ENCODE results near the gene XPC. TPM values are rescaled to one million over a fixed set of nuclear protein-coding genes. Genes with fewer than 3 reads are reported as not detected.

XPC gene
- total and polyA plus RNA-seq, 7 donors, result 8.1 to 37.5 (median 30.3) TPM

GRCh38 chr3:14154276-14154675 is 24.1 kb downstream of the XPC start:
- TF ChIP-seq EP300 (IDR thresholded peaks at IDR 0.05) (no peak), CTCF (IDR thresholded peaks at IDR 0.05) (no peak), POLR2AphosphoS5 (IDR thresholded peaks at IDR 0.05) (no peak), POLR2A (IDR thresholded peaks at IDR 0.05) (no peak)
- no peak overlapping the region for H3K27ac ChIP-seq
- H3K27me3 ChIP-seq, result no peaks in the 10 kb centered on the region
- no peak overlapping the region for H3K4me3 ChIP-seq
- peaks cover 11 to 96% (median 41%) of the 10 kb centered on the region in 4 donors for H3K36me3 ChIP-seq
- 95 to 97% methylated on average over 5 of the region's 5 CpGs for WGBS, 2 donors
- no peak for DNase-seq
- no peaks in the 10 kb centered on the region for H3K9me3 ChIP-seq
- intact Hi-C loops (cut with DNase I), result no loop called here
- no peaks in the 10 kb centered on the region for H3K4me1 ChIP-seq

- H3K36me3 ChIP-seq, result peaks cover 8 to 96% (median 34%) of the 10 kb centered on the region in 4 donors
- TF ChIP-seq EP300 (IDR thresholded peaks at IDR 0.05), result no peak
- no peak for TF ChIP-seq POLR2AphosphoS5 (IDR thresholded peaks at IDR 0.05)
- no peaks in the 10 kb centered on the region for H3K4me1 ChIP-seq
- no peaks in the 10 kb centered on the region for H3K27me3 ChIP-seq
- DNase-seq, result no peak
- H3K27ac ChIP-seq, result no peak overlapping the region
- no peak overlapping the region for H3K4me3 ChIP-seq
- intact Hi-C loops (cut with DNase I), result no loop called here
- H3K9me3 ChIP-seq, result no peaks in the 10 kb centered on the region
- WGBS, 2 donors, result 96% methylated on average over 6 of the region's 6 CpGs
Observed at GRCh38 chr3:14153663-14154062, 24.7 kb downstream of the XPC start.

- no peaks in the 10 kb centered on the region for H3K9me3 ChIP-seq
- no peak overlapping the region for H3K27ac ChIP-seq
- DNase-seq, result no peak
- intact Hi-C loops (cut with DNase I), result no loop called here
- WGBS, 2 donors, result 82 to 89% methylated on average over 4 of the region's 4 CpGs
- H3K4me3 ChIP-seq, result no peak overlapping the region
- no peaks in the 10 kb centered on the region for H3K27me3 ChIP-seq
- peaks cover 4 to 96% (median 29%) of the 10 kb centered on the region in 4 donors for H3K36me3 ChIP-seq
- no peaks in the 10 kb centered on the region for H3K4me1 ChIP-seq
- TF ChIP-seq EP300 (IDR thresholded peaks at IDR 0.05) (no peak), CTCF (IDR thresholded peaks at IDR 0.05) (no peak), POLR2A (IDR thresholded peaks at IDR 0.05) (no peak), POLR2AphosphoS5 (IDR thresholded peaks at IDR 0.05) (no peak)
Observed at GRCh38 chr3:14152963-14153355, 25.4 kb downstream of the XPC start.

GRCh38 chr3:14152233-14152962 is 26.0 kb downstream of the XPC start:
- no peaks in the 10 kb centered on the region for H3K27me3 ChIP-seq
- H3K36me3 ChIP-seq, result peaks cover 0 to 96% (median 28%) of the 10 kb centered on the region in 4 donors
- 85 to 91% methylated on average over 11 of the region's 11 CpGs for WGBS, 2 donors
- H3K27ac ChIP-seq, result no peak overlapping the region
- no peak overlapping the region for H3K4me3 ChIP-seq
- H3K4me1 ChIP-seq, result no peaks in the 10 kb centered on the region
- intact Hi-C loops (cut with DNase I), result no loop called here
- DNase-seq, result no peak
- no peaks in the 10 kb centered on the region for H3K9me3 ChIP-seq
- no peak for TF ChIP-seq POLR2AphosphoS5 (IDR thresholded peaks at IDR 0.05)
- TF ChIP-seq CTCF (IDR thresholded peaks at IDR 0.05), result no peak

GRCh38 chr3:14151471-14152083 is 26.8 kb downstream of the XPC start:
- intact Hi-C loops (cut with DNase I), result no loop called here
- H3K36me3 ChIP-seq, result peaks cover 2 to 96% (median 28%) of the 10 kb centered on the region in 4 donors
- TF ChIP-seq EP300 (IDR thresholded peaks at IDR 0.05) (no peak), POLR2AphosphoS5 (IDR thresholded peaks at IDR 0.05) (no peak), POLR2A (IDR thresholded peaks at IDR 0.05) (no peak), CTCF (IDR thresholded peaks at IDR 0.05) (no peak)
- H3K9me3 ChIP-seq, result no peaks in the 10 kb centered on the region
- DNase-seq, result no peak
- 91% methylated on average over 12 of the region's 12 CpGs for WGBS, 2 donors
- H3K4me3 ChIP-seq, result no peak overlapping the region
- H3K4me1 ChIP-seq, result peaks cover 0 to 5% (median 3%) of the 10 kb centered on the region in 4 donors
- H3K27ac ChIP-seq, result no peak overlapping the region
- no peaks in the 10 kb centered on the region for H3K27me3 ChIP-seq
